D721Med (cell line): ENCODE measurements around the gene LMLN.

ENCODE experiments used
- DNase-seq: peaks from one replicate; pipeline ENCODE4 v3.0.0; 2011; ENCODE audit warnings: low spot score; ENCODE audit not compliant: insufficient read length
- FAIRE-seq: peaks from 2 replicates; lab custom pipeline; 2011; peaks lifted over from hg19 to GRCh38; lab: Jason Lieb, UNC
- CTCF ChIP-seq: IDR thresholded peaks from 2 replicates; pipeline ENCODE4 v1.5.1; 2012; ENCODE audit warnings: mild to moderate bottlenecking, control low read depth; ENCODE audit not compliant: insufficient read depth; ENCODE audit errors: missing control alignments

The LMLN gene

GRCh38 chr3:197974016-197974415 lies 14.0 kb downstream of the LMLN start:
- DNase-seq, result no peak
- no peak for FAIRE-seq
- TF ChIP-seq CTCF, result no peak

DNA sequence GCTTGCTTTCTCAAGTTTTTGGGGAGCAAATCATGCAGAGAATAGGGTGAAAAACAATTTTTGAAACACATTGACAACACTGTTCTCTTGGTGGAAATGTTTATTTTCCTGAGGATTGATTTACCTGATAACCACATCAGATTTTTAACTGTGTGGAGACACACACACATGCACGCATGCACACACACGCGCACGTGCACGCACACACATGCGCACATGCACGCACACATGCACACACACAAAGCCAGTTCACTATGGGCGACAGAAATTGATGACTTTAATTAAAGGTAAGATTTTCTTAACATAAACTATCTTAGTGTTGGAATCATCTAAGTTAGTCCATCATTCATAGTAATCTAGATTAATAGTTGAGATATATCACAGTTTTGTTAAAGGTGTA lies 15.3 kb downstream of the LMLN start:
- no peak for TF ChIP-seq CTCF
- DNase-seq (no peak), FAIRE-seq (no peak)

GRCh38 chr3:197983076-197983475 lies 23.1 kb downstream of the LMLN start:
- no peak for FAIRE-seq
- TF ChIP-seq CTCF, result no peak
- DNase-seq, result no peak

DNA sequence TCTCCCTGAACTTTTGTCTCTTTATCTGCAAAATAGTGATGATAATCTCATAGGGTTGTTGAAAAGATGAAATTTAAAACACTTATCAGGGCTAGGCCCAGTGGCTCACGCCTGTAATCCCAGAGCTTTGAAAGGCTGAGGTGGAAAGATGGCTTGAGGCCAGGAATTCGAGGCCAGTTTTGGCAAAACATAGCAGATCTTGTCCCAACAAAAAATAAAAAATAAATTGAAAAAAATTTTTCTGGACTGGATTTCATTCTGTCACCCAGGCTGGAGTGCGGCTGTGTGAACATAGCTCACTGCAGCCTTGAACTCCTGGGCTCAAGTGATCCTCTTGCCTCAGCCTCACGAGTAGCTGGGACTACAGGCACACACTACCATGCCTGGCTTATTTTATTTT lies 29.6 kb downstream of the LMLN start:
- no peak for DNase-seq
- TF ChIP-seq CTCF, result no peak
- FAIRE-seq, result no peak

- DNase-seq, result no peak
- FAIRE-seq, result no peak
- TF ChIP-seq CTCF, result no peak
These were observed 34.7 kb downstream of the LMLN start for GRCh38 chr3:197994736-197995135.

DNA sequence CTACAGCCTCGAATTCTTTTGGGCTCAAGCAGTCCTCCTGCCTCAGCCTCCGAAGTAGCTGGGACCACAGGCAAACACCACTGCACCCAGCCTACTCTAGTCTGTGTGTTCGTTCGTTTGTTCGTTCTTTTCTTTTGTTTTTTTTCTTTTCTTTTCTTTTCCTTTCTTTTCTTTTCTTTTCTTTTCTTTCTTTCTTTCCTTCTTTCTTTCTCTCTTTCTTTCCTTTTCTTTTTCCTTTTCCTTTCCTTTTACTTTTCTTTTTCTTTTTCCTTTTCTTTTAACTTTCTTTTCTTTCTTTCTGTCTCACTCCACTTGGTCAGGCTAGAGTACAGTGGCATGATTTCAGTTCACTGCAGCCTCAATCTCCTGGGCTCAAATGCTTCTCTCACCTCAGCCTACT lies 36.8 kb downstream of the LMLN start:
- FAIRE-seq (no peak), DNase-seq (no peak)
- no peak for TF ChIP-seq CTCF

GRCh38 chr3:197997936-197998335 lies 37.9 kb downstream of the LMLN start:
- no peak for TF ChIP-seq CTCF
- DNase-seq (no peak), FAIRE-seq (no peak)
